Measurements from ENCODE around the gene DDX42. TPM values are rescaled to one million over a fixed set of nuclear protein-coding genes. Genes with fewer than 3 reads are reported as not detected.

Gene DDX42
- total RNA-seq, 4 donors from 2014 or later, result 80.4 to 93.9 (median 84.3) TPM

DNA sequence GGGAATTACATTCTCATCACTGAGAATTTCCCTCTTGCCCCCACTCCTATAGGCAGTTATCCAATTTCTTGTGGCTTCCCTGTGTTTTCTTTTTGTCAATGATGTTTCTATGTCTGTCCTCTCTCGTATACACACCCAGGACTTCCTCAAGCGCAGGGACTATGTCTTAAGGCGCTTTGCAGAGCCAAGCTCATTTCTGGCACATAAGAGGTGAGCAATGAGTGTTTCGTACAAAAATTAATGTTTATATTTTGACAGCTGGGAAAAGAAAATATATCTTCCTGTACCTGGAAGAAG lies 947 bp downstream of the DDX42 start:
- peaks cover 0 to 21% (median 13%) of the 10 kb centered on the region in 4 donors for H3K36me3 ChIP-seq
- peak overlapping the region; percentile 94 to 98 (median 97) for H3K27ac ChIP-seq (replicated peaks in 1 of 4)
- no peaks in the 10 kb centered on the region for H3K9me3 ChIP-seq
- DNase-seq (ENCODE audit: extremely low spot score), result no peak
- peaks cover 39 to 79% (median 69%) of the 10 kb centered on the region in 4 donors for H3K4me1 ChIP-seq
- TF ChIP-seq EP300 (IDR thresholded peaks at IDR 0.05), result no peak
- TF ChIP-seq POLR2AphosphoS5 (IDR thresholded peaks at IDR 0.05), result no peak
- no peak for TF ChIP-seq POLR2A (IDR thresholded peaks at IDR 0.05; ENCODE audit: low read depth)
- TF ChIP-seq, protein P1, sequence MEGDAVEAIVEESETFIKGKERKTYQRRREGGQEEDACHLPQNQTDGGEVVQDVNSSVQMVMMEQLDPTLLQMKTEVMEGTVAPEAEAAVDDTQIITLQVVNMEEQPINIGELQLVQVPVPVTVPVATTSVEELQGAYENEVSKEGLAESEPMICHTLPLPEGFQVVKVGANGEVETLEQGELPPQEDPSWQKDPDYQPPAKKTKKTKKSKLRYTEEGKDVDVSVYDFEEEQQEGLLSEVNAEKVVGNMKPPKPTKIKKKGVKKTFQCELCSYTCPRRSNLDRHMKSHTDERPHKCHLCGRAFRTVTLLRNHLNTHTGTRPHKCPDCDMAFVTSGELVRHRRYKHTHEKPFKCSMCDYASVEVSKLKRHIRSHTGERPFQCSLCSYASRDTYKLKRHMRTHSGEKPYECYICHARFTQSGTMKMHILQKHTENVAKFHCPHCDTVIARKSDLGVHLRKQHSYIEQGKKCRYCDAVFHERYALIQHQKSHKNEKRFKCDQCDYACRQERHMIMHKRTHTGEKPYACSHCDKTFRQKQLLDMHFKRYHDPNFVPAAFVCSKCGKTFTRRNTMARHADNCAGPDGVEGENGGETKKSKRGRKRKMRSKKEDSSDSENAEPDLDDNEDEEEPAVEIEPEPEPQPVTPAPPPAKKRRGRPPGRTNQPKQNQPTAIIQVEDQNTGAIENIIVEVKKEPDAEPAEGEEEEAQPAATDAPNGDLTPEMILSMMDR (IDR thresholded peaks at IDR 0.05), result no peak
- H3K4me3 ChIP-seq, result peak overlapping the region; percentile 77 to 97 (median 82)
- intact Hi-C loops (cut with DNase I), result loop anchor here (5.0 kb wide), 2 partner anchors 33 to 52 kb away; partner anchors contain the start of genes FTSJ3, PSMC5 and STRADA
- WGBS, result 0% methylated on average over 4 of the region's 4 CpGs
- H3K27me3 ChIP-seq, result no peaks in the 10 kb centered on the region

DNA sequence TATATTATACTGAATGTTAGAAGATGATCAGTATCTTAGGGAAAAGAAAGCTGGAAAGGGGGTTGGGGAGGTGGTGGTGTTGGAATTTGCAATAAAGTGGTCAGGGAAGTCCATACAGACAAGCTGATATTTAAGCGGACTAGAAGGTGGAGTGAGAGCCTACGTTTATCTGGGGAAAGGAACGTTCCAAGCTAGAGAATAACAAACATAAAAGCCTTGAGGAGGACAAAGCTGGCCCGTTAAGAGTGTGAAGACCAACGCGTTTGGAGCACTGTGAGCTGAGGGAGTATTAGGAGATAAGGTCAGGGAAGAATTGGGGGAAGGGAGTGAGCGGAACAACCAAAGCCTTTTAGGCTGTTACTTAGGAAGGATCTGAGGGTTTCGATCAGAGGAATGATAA lies 1.4 kb downstream of the DDX42 start:
- Histone ChIP-seq H3K36me3 (peaks cover 0 to 23% (median 15%) of the 10 kb centered on the region in 4 donors), H3K27ac (replicated peaks in 1 of 4) (peak overlapping the region; percentile 23 to 98 (median 96)), H3K4me1 (peaks cover 36 to 79% (median 70%) of the 10 kb centered on the region in 4 donors), H3K9me3 (no peaks in the 10 kb centered on the region), H3K4me3 (peak overlapping the region; percentile 77 to 97 (median 82)), H3K27me3 (no peaks in the 10 kb centered on the region)
- TF ChIP-seq, protein P1 (IDR thresholded peaks at IDR 0.05), result no peak
- TF ChIP-seq EP300 (IDR thresholded peaks at IDR 0.05) (no peak), POLR2A (IDR thresholded peaks at IDR 0.05; ENCODE audit: low read depth) (no peak), POLR2AphosphoS5 (IDR thresholded peaks at IDR 0.05) (no peak)
- WGBS, result 29% methylated on average over 8 of the region's 8 CpGs
- intact Hi-C loops (cut with DNase I), result loop anchor here (5.0 kb wide), 2 partner anchors 33 to 52 kb away; partner anchors contain the start of genes FTSJ3, PSMC5 and STRADA
- no peak for DNase-seq (ENCODE audit: extremely low spot score)

DNA sequence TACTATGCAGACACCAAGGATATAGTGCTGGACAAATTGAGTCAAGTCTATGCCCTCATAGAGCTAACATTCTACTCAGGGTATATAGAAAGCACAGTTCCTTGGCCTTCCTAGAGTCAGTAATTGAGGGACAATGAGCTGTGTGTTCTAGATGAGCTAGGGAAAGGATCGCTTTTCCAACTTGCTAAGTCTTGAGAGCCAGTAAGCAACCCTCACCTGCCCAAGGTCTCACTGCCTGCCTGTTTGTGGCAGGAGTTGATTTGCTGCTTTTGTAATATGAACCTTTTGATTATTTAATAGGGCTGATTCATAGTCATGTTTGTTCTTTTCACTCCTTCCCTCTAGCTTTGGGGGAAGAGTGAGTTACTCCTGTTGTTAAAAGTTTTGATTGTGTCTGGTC lies 6.5 kb downstream of the DDX42 start:
- intact Hi-C loops (cut with DNase I), result no loop called here
- no peaks in the 10 kb centered on the region for H3K27me3 ChIP-seq
- no peak overlapping the region for H3K27ac ChIP-seq (replicated peaks in 1 of 4)
- H3K4me3 ChIP-seq, result no peak overlapping the region
- peaks cover 24 to 85% (median 67%) of the 10 kb centered on the region in 4 donors for H3K4me1 ChIP-seq
- no peak for DNase-seq (ENCODE audit: extremely low spot score)
- peaks cover 0 to 33% (median 20%) of the 10 kb centered on the region in 4 donors for H3K36me3 ChIP-seq
- no peaks in the 10 kb centered on the region for H3K9me3 ChIP-seq
- WGBS, result 94% methylated on average over 1 of the region's 1 CpG
- no peak for TF ChIP-seq POLR2A (IDR thresholded peaks at IDR 0.05; ENCODE audit: low read depth)
- TF ChIP-seq EP300 (IDR thresholded peaks at IDR 0.05), result no peak
- no peak for TF ChIP-seq POLR2AphosphoS5 (IDR thresholded peaks at IDR 0.05)
- TF ChIP-seq, protein P1 (IDR thresholded peaks at IDR 0.05), result no peak

DNA sequence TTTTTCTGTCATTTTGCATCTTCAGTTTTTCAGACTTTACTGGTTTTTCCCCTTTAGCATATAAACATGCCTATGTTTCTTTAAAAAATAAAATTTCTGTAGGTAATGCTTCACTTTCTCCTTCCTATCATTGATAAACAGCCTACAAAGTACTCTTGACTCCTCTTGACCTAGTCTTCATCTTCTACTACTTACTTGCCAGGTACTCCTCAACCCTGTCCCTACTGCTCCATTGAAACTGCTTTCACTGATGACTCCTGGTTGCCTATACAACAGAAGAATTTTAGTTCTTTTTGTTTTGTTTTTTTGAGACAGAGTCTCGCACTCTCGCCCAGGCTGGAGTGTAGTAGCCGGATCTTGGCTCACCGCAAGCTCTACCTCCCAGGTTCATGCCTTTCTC lies 7.0 kb downstream of the DDX42 start:
- Histone ChIP-seq H3K4me3 (no peak overlapping the region), H3K36me3 (peaks cover 0 to 33% (median 22%) of the 10 kb centered on the region in 4 donors), H3K27me3 (no peaks in the 10 kb centered on the region), H3K4me1 (peaks cover 20 to 85% (median 64%) of the 10 kb centered on the region in 4 donors), H3K9me3 (no peaks in the 10 kb centered on the region), H3K27ac (replicated peaks in 1 of 4) (no peak overlapping the region)
- 96% methylated on average over 4 of the region's 4 CpGs for WGBS
- TF ChIP-seq POLR2AphosphoS5 (IDR thresholded peaks at IDR 0.05), result no peak
- TF ChIP-seq, protein P1 (IDR thresholded peaks at IDR 0.05), result no peak
- TF ChIP-seq EP300 (IDR thresholded peaks at IDR 0.05), result no peak
- no peak for TF ChIP-seq POLR2A (IDR thresholded peaks at IDR 0.05; ENCODE audit: low read depth)
- intact Hi-C loops (cut with DNase I), result no loop called here
- no peak for DNase-seq (ENCODE audit: extremely low spot score)

DNA sequence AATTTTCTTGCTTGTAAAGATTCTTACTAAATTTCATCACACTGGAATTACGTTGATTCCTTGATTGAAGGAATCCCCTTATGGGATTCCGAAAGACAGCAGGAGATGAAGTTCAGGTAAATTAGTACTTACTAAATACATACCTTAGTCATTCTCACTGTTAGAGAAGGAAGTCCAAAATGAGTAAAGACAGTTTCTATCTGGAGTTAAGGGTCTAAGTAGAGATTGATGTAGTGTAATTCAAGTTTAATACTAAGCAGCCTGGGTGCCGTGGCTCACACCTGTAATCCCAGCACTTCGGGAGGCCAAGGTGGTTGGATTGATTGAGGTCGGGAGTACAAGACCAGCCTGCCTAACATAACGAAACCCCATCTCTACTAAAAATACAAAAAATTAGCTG lies 9.6 kb downstream of the DDX42 start:
- Histone ChIP-seq H3K4me3 (no peak overlapping the region), H3K27ac (replicated peaks in 1 of 4) (no peak overlapping the region), H3K27me3 (no peaks in the 10 kb centered on the region), H3K36me3 (peaks cover 13 to 42% (median 38%) of the 10 kb centered on the region in 4 donors), H3K9me3 (no peaks in the 10 kb centered on the region), H3K4me1 (peaks cover 8 to 64% (median 39%) of the 10 kb centered on the region in 4 donors)
- 80% methylated on average over 6 of the region's 6 CpGs for WGBS
- TF ChIP-seq, protein P1 (IDR thresholded peaks at IDR 0.05), result no peak
- TF ChIP-seq POLR2A (IDR thresholded peaks at IDR 0.05; ENCODE audit: low read depth) (no peak), POLR2AphosphoS5 (IDR thresholded peaks at IDR 0.05) (no peak), EP300 (IDR thresholded peaks at IDR 0.05) (no peak)
- intact Hi-C loops (cut with DNase I), result no loop called here
- no peak for DNase-seq (ENCODE audit: extremely low spot score)

Data from esophagus muscularis mucosa (tissue), 4 donors.